HG03097 (cell line): ENCODE results near the gene KRT85.
"Not testable (repeated sequence)": the region's sequence is repeated elsewhere in the genome, so short reads cannot be mapped to it uniquely, and the experiment has no call there.

Experiments
- ATAC-seq: cut with Tn5 transposase; IDR thresholded peaks from one replicate; pipeline ENCODE4 v1.9.1; 2021; ENCODE audit not compliant: unreplicated experiment, low FRiP score

Gene KRT85

DNA sequence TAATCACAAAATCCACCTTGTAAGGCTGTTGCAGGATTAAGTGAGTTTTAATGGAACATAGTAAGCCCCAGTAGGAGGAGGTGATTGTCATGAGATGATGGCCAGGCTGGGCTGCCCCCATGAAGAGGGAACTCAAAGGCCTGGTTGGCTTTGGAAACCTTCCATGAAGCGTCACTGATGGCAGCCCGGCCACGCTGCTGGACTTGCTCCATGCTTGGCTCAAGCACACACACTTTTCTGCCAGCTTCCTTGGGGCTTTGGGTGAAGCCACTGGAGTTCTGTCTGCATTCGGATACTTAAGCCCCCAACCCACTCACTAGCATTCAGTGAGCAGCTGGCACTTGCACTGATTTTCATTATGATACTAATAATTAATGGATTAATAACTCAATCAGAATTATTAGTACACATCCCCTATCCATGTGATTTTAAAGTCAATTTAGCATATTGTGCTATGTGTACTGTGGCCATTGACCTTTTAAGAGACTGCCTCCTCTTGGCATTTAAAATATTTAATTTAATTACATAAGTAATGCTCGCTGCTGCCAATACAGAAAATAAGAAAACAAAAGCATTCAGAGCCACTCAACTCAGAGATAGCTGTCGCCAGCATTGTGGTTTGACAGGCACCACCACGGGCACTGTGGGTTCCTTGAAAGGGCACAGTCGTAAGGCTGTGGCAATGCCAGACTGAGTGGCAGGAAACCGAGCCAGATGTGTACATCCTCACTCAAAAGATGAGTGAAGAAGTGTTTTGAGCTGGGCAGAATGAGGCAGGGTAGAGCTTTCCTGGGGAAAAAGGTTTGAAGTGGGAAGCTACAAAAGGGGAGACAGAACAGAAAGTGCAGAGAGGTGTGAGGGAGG is 15.9 kb downstream of the KRT85 start:
- ATAC-seq = no peak

GRCh38 chr12:52350786-52351185 is 16.5 kb downstream of the KRT85 start:
- no peak for ATAC-seq

- no peak for ATAC-seq
These were observed 17.2 kb downstream of the KRT85 start for GRCh38 chr12:52350021-52350620.

GRCh38 chr12:52349196-52349595 is 18.1 kb downstream of the KRT85 start:
- ATAC-seq = no peak

GRCh38 chr12:52347551-52348510 is 19.4 kb downstream of the KRT85 start:
- no peak for ATAC-seq

GRCh38 chr12:52347016-52347415 is 20.3 kb downstream of the KRT85 start:
- ATAC-seq = no peak

GRCh38 chr12:52346593-52346992 is 20.7 kb downstream of the KRT85 start:
- ATAC-seq = no peak

DNA sequence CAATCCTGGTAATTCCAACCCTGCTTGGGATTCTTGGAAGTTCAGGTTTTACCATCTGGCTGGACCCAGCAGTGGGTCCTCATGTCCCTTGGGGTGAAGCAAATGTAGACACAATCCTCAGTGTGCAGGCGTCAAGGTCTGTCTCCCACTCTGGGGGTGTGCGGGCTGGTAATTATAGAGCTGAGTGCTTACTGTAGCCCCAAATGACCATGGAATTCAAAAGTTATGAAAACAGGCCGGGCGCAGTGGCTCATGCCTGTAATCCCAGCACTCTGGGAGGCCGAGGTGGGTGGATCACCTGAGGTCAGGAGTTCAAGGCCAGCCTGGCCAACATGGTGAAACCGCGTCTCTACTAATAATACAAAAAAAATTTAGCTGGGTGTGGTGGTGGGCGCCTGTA is 22.2 kb downstream of the KRT85 start:
- ATAC-seq = not testable (repeated sequence)

DNA sequence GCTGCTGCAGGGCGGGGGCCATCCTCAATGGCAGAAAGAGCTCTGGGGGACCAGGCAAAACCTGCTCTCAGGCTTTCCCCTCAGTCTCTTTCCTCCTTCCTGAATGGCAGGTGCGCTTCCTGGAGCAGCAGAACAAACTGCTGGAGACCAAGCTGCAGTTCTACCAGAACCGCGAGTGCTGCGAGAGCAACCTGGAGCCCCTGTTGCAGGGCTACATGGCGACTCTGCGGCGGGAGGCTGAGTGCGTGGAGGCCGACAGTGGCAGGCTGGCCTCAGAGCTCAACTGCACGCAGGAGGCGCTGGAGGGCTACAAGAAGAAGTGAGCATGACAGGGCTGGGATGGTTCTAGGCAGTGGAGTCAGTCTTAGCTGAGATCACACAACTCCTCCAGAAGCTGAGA is 23.2 kb downstream of the KRT85 start:
- ATAC-seq = no peak

GRCh38 chr12:52343550-52343949 is 23.7 kb downstream of the KRT85 start:
- ATAC-seq = no peak

DNA sequence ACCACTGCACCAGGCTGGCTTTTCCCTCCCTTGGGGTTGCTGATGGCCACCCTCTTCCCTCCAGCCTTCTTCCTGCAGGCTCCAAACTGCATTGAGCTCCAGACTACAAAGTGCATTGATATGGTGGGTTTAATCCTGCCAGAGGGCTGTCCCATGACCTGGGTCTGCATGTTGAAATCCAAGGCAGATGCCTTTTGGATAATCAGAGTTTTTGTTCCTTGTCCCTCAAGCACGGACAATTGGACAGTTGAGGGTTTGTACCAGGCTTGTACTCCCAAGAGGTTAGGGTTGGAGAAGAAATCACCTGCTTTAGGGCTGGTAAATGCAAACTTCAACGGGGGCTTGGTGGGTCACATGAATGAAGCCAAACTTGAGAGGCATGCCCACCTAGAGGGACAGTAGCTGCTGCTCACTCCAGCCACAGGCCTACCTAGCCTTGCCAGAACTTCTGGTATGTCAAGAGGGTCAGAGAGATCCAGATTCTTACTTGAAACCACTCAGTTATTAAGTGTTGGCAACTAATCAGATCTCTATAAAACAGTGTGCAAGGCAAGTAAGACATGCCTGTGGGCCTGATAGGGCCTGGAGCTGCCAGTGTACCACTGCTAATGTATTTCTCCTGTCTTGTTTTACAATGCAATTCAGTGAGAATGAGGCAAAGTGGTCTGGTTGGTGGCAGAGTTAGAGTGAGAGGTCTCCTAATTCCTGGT is 24.3 kb downstream of the KRT85 start:
- ATAC-seq = no peak

GRCh38 chr12:52341066-52341580 is 26.2 kb downstream of the KRT85 start:
- no peak for ATAC-seq

GRCh38 chr12:52338241-52338960 is 28.9 kb downstream of the KRT85 start:
- no peak for ATAC-seq

- ATAC-seq = no peak
These were observed 30.2 kb downstream of the KRT85 start for GRCh38 chr12:52337054-52337453.

GRCh38 chr12:52336641-52337040 is 30.6 kb downstream of the KRT85 start:
- ATAC-seq = no peak

DNA sequence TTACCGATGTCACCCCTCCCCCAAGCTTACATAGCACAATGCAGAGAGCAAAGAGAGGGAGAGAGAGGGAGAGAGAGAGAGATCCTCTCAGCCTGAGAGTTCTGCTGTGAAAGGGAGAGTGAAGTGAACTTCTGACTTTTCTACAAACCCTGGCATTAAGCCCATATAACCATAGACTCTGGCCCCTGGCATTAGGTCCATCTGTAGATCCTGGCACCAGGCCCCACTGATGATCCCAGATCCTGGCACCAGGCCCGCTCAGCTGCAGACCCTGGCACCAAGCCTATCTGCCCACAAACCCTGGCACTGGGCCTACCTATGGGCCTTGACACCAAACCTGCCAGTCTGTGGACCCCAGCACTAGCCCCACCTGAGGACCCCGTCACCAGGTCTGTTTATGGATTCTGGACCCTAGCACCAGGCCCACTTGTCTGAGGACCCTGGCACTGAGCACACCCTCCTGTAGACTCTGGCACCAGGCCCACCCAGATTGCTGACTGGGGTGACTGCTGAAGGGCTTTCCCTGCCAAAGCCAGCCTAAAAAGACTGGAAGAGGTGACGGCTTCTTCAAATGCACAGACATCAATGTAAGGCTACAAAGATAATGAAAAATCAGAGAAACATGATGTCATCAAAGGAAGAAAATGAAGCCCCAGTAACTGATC is 31.6 kb downstream of the KRT85 start:
- no peak for ATAC-seq

- ATAC-seq = no peak
These were observed 33.1 kb downstream of the KRT85 start for GRCh38 chr12:52334185-52334584.

DNA sequence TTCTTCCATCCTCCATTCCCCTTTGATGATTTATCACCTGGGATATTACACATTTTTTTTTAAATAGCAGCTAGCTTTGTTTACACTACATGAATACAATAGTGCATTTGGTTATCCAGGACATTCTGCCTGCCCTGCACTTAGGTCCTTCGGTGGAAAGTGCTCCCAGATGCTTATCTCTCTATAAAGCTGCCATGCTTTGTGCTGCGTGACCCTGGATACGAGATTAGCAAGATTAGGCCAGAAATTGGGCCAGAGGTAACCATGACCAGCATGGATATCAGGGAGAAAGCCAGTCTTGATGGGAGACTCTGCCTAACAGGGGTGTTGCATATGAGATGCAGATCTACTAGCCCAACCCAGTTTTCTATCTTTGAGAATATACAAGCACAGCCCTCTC is 34.0 kb downstream of the KRT85 start:
- no peak for ATAC-seq

- ATAC-seq = no peak
These were observed 34.9 kb downstream of the KRT85 start for GRCh38 chr12:52332381-52332780.
